CD4-positive, alpha-beta T cell treated with Interferon gamma for 1 hour (primary cell): ENCODE data around the gene DDX18.
"Not testable (repeated sequence)": the region's sequence is repeated elsewhere in the genome, so short reads cannot be mapped to it uniquely, and the experiment has no call there.

Source experiments
- DNase-seq: peaks from one replicate; pipeline ENCODE4 v3.0.0-alpha.2; 2020

DDX18 gene

DNA sequence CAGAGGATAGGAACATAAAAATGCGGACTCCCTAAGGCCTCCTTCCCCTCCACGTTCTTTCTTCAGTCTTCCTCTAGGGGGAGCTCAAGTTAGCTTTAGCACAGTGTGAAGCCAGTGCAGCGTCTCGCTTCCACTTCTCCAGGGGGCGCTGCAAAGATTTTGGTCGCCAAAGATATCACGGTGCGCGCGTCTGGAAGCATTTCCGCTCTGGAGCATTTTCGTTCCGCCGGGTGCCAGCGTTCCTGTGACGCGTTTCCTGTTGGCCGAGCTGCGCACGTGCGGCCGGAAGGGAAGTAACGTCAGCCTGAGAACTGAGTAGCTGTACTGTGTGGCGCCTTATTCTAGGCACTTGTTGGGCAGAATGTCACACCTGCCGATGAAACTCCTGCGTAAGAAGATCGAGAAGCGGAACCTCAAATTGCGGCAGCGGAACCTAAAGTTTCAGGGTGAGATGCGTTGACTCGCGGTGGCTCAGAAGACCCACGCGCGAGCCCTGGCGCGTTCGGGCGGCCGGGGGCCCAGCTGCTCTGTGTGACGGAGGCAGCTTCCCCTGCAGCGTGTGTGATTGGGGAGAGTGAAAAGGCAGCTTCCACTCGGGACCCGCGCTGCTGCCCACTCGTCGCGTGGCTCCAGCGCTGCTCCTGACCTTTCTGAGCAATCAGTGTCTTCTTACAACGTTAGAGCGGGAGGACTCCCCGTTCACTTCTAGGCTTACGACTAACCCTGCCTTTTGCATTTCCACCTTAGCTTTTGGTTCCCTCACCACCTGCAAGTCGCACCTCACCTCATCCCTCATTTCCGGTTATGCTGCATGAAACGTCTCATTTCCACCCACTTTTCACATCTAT, at the start of gene DDX18:
Gene DDX18, plus strand, starts transcription at position 275 of the 848 bp plus-strand sequence. Its CDS starts 87 bp downstream, at position 362.
- DNase-seq, result peak; percentile 98

GRCh38 chr2:117770730-117771129, 43.8 kb upstream of the DDX18 start:
- DNase-seq, result no peak

GRCh38 chr2:117771969-117772630, 42.4 kb upstream of the DDX18 start:
- no peak for DNase-seq

- no peak for DNase-seq
These were observed 39.8 kb upstream of the DDX18 start for GRCh38 chr2:117774716-117775115.

DNA sequence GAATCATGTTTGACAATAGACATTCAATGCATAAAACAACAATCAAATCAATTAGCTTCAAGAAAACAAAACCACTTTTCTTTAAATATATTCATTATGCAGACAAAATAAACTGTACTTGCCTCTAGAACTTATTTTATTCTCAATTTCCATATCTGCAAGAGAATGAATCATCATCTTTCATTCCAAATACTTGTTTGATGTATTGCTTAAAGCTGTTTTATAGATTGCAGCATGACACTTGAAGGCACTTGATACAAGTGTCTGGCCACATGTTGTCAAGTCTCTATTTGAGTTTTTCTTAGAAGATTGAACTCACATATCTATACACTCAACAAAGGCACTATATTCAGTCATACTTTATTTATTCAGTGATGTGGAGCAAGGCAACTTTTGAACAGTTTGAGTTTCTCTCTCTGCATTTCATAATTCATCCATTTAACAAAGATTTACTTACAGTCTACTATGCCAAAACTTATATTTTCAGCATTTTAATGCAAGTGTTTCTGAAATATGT, 38.7 kb upstream of the DDX18 start:
- no peak for DNase-seq

DNA sequence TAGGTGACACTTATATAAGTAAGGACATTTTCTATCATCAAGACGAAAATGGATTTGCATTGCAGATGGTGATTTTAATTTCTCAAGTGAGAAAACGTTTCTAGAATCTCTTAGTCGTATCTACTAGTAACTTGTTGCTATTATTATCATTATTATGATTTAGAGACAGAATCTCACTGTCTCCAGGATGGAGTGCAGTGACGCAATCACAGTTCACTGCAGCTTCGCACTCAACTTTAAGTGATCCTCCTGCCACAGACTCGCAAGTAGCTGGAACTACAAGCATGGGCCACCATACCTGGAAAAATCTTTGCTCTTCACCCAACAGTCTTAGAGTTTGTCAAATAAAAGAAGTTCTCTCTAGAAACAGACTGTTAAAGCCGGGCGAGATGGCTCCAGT, 37.6 kb upstream of the DDX18 start:
- no peak for DNase-seq

- no peak for DNase-seq
These were observed 28.8 kb upstream of the DDX18 start for GRCh38 chr2:117785740-117786139.

GRCh38 chr2:117786520-117786919, 28.0 kb upstream of the DDX18 start:
- no peak for DNase-seq

- DNase-seq, result no peak
These were observed 25.0 kb upstream of the DDX18 start for GRCh38 chr2:117789505-117789904.

- no peak for DNase-seq
These were observed 19.8 kb upstream of the DDX18 start for GRCh38 chr2:117794668-117795067.

DNA sequence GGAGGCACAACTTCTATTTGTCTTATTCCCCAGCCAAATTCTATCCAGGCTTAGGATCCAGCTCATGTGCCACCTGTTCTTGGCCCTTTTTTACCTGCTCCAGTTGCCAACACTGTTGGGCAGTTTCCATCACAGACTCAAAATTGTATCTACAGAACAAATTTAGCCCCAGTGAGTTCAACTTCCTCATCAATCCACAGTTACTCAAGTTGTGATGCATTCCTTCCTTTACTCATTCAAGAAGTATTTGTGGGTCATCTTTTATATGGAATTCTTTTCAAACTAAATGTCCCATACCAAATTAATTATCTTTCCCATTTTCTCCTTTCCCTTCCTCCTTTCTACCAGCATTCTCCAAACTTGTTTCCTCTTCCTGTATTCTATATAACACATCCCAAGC, 12.7 kb upstream of the DDX18 start:
- DNase-seq, result no peak

DNA sequence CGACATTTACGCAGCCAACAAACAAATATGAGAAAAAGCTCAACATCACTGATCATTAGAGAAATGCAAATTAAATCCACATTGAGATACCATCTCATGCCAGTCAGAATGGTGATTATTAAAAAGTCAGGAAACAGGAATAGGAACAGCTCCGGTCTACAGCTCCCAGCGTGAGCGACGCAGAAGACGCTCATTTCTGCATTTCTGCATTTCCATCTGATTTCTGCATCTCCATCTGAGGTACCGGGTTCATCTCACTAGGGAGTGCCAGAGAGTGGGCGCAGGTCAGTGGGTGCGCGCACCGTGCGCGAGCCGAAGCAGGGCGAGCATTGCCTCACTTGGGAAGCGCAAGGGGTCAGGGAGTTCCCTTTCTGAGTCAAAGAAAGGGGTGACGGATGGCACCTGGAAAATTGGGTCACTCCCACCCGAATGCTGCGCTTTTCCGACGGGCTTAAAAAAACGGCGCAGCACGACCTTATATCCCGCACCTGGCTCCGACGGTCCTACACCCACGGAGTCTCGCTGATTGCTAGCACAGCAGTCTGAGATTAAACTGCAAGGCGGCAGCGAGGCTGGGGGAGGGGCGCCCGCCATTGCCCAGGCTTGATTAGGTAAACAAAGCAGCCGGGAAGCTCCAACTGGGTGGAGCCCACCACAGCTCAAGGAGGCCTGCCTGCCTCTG, 10.7 kb upstream of the DDX18 start:
- DNase-seq, result not testable (repeated sequence)

- no peak for DNase-seq
These were observed 2.0 kb upstream of the DDX18 start for GRCh38 chr2:117812443-117812842.

DNA sequence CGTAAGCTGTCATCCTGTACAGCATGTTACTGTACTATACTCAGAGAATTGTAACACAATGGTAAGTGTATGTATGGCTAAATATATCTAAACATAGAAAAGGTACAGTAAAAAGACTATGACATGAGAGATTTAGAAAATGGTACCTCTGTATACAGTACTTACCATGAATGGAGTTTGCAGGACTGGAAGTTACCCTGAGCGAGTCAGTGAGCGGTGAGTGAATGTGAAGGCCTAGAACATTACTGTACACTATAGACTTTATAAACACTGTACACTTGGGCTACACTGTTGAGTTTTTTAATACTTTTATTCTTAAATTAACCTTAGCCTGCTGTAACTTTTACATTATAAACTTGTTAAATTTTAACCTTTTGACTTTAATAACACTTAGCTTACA, 1.5 kb downstream of the DDX18 start:
- no peak for DNase-seq

DNA sequence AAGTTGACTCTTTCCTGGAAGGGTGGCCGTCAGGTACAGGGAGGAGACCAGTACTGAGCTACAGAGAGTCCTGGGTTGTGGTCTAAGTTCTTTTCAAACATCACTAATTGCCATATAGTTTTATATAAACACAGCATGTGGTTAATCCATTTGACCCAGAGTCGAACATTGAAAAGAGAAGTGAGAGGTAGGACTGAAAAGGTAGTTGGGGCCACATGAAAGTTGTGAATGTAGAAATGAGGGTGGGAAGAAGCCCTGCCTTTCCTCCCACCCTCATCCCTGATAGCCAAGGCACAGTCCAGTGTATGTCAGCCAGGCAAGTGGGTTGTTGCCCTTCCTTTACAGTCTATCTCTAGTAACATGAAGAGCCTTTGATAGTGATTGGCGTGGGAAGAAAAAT, 4.4 kb downstream of the DDX18 start:
- no peak for DNase-seq

DNA sequence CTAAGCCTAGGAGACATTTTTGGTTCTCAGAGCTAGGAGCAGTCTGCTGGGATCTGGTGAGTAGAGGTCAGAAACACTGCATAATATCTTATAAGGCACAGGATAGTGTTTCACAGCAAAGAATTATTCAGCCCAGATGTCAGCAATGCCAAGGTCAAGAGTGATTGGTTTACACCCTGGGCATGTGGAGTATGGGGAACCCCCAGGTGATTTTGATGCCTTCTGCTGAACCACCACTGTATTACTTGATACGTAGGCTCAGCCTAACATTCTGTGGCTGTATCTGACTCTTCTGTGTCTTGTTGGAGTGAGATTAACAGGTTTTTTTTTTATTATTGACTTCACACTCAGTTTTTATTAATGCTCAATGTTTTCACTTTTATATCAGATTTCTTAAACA, 6.0 kb downstream of the DDX18 start:
- no peak for DNase-seq

DNA sequence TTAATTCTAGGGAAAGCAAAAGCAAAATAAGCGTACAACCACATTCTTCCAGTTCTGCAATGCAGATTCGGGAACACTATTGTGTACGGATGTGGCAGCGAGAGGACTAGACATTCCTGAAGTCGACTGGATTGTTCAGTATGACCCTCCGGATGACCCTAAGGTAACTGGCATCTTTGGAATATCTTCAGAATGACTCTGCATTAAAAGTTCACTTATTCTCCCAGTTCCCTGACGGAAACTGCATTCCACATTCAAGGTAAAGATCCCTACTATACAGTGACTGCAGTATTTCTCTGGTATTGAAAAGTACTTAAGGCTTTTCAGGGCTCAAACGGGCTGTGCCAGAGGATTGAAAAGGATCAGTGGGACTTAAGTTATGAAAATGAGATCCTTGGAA, 10.9 kb downstream of the DDX18 start:
- DNase-seq, result no peak

DNA sequence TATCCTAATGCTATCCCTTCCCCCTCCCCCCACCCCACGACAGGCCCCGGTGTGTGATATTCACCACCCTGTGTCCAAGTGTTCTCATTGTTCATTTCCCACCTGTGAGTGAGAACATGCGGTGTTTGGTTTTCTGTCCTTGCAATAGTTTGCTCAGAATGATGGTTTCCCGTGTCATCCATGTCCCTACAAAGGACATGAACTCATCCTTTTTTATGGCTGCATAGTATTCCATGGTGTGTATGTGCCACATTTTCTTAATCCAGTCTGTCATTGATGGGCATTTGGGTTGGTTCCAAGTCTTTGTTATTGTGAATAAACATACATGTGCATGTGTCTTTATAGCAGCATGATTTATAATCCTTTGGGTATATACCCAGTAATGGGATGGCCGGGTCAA, 13.0 kb downstream of the DDX18 start:
- not testable (repeated sequence) for DNase-seq

DNA sequence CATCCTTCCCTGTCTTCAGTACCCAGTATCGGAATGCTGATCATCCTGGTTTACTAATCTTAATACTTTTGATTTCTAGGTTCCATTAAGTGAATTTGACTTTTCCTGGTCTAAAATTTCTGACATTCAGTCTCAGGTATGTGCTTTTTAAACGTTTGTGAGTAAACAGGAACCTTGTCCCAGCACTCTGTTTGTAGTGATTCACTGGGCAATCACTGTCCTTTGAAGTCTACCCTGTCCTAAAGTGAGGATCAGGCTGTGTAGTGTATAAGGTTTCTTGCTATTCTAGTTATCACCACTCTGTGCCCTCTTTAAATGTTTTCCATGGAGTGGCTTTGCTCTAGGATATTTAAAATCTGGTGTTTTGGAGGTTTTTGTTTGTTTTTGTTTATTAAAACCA, 14.4 kb downstream of the DDX18 start:
- DNase-seq, result no peak

GRCh38 chr2:117832332-117832731, 17.8 kb downstream of the DDX18 start:
- no peak for DNase-seq

DNA sequence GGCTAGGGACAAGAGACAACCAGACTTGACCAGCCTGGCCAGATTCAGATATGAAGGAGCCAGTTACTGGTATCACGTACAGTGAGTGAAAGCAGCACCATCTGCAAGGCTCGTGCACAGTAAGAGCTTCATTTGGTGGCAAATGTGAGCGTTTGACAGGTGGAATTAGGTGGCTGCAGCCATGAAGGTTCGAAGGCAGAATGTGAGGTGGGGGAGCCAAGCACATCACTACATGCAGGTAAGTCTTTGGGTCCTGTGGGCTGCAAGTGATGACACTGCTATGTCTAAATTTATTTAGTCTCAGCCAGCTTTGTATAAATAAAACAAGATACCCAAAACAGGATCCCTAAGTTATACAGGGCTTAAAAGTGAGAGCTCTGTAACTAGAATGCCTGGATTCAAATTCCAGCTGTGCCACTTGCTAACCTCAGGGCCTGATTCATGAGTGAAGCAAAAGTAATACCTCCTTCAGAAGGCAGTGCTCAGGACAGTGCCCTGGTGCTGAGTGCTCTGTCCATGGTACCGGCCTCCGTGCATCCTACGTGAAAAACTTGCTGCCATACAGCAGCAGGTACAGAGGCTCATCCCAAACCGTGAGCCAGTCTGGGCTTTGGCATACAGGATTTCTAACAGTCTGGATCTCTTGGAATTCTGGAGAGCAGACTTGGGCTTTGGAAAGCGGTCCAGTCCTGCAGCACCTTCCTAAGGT, 18.6 kb downstream of the DDX18 start:
- no peak for DNase-seq

DNA sequence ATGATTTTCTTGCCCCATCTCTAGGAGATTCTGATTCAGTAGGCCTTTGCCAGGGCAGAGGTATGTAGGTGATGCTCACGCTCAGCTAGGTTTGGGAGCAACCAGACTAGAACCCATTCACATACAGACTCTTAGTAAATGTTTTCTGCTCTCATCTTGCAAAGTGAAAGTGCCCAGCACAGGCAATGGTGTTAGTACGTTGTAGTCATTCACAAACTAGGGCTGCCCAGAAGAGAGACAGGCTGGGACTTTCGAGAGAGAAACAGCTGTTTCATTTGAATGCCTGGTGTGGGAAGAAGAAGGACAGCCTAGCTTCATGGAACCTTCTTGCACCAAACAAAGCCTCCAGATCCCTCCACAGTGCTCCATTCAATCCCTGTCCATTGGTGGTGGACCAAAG, 19.4 kb downstream of the DDX18 start:
- DNase-seq, result no peak

- no peak for DNase-seq
These were observed 20.5 kb downstream of the DDX18 start for GRCh38 chr2:117834992-117835391.
